GM04503 (cell line): ENCODE results near the gene SHFL.

ENCODE experiments used
- DNase-seq: peaks from one replicate; pipeline ENCODE4 v3.0.0-alpha.2; 2012; ENCODE audit warnings: low read depth

The SHFL gene

GRCh38 chr19:10087296-10088061, 1.4 kb downstream of the SHFL start:
- no peak for DNase-seq

DNA sequence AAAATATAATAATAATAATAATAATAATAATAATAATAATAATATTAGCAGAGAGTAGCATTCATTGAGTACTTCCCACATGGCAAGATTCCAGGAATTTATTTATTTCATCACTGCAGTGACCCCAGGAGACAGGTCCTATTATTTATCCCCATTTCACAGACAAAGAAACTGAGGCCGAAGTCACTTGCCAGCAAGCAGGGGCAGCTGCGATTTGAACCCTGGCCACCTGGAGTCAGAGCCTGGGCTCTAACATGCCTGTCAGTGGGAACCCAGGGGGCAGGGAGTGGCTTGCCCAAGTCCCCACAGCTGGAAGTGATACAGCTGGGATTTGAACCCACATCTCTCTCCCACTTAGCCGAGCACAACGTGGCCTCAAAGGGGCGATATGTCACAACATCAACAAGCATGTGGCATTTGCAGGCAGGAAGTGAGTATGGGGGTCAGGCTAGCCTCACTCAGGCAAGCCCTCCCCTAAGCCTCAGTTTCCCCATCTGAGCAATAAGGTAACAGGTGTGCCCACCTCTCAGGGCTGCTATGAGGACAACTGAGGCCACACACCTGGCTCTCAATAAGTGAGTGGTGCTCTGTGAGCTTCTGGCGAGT, 2.9 kb downstream of the SHFL start:
- DNase-seq = no peak

DNA sequence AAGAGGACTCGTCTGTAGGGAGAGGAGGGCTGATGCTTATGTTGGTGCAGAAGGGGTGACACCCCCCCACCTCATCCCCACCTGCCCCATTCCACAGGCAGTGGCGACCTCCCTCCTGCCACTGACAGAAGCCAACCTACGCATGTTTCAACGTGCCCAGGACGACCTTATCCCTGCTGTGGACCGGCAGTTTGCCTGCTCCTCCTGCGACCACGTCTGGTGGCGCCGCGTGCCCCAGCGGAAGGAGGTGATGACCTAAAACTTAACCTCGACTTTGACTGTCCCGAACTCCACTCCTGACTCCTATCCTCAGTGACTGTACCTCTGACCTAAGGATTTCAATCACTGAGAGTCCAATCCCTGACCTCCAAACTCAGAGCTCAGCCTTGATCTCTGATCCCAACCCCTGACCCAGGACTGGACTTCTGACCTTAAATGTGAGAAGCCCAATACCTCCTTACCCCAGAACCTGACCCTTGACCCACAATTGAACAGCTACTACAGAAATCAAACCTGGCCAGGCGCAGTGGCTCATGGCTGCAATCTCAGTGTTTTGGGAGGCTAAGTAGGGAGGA, 3.8 kb downstream of the SHFL start:
- no peak for DNase-seq

DNA sequence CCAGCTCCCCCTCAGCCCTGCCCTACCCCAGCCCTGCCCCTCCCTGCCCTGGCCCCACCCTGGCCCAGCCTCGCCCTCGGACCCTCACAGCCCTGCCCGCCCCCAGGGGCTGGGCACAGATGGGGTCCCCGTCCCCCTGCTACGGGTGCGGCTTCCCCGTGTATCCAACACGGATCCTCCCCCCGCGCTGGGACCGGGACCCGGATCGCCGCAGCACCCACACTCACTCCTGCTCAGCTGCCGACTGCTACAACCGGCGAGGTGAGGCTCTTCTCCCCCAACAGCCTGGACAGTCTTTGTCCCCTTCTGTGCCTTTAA, 5.2 kb downstream of the SHFL start:
- no peak for DNase-seq

DNA sequence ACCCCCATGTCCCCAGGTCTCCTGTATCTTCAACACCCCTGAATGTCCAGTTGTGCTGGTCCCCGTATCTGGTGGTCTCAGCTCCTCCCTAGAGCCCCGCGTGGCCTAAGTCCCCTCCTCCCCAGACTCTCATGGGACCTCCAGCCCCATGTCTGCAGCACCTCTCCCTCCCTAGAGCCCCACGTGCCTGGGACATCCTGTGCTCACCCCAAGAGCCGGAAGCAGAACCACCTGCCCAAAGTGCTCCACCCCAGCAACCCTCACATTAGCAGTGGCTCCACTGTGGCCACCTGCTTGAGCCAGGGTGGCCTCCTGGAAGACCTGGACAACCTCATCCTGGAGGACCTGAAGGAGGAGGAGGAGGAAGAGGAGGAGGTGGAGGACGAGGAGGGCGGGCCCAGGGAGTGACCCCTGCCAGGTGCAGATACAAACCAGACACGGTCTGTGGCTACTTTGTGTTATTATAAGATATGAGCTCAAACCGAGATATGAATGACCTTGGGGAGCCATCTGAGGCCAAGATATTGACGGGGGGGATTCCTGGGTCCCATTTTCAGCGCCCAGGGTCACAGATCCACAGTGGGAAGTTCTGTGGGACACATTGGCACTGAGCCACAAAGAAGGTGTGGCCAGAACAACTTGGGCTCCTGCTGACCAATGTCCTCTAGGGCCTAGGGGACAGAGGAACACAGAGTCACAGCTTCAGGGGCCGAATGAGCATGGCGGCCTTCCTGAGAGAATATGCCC, 6.0 kb downstream of the SHFL start:
- DNase-seq = no peak

- DNase-seq = no peak
These were observed 6.7 kb downstream of the SHFL start for GRCh38 chr19:10092648-10093294.

GRCh38 chr19:10093295-10094186, 7.4 kb downstream of the SHFL start:
- no peak for DNase-seq

DNA sequence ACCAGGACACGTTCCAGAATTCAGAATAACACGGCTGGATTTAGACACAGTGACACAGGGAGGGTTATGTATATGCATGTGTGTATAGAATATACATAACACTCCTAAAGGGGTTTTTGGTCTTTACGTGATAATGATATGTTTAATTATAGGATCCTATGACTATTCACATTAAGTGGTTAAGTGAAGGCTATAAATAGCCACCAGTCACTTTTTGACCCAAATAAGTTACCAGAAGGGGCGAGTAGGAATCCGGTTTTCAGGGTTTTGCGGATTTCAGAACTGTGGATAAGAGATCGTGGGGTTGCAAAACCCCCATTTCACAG, 9.5 kb downstream of the SHFL start:
- no peak for DNase-seq

DNA sequence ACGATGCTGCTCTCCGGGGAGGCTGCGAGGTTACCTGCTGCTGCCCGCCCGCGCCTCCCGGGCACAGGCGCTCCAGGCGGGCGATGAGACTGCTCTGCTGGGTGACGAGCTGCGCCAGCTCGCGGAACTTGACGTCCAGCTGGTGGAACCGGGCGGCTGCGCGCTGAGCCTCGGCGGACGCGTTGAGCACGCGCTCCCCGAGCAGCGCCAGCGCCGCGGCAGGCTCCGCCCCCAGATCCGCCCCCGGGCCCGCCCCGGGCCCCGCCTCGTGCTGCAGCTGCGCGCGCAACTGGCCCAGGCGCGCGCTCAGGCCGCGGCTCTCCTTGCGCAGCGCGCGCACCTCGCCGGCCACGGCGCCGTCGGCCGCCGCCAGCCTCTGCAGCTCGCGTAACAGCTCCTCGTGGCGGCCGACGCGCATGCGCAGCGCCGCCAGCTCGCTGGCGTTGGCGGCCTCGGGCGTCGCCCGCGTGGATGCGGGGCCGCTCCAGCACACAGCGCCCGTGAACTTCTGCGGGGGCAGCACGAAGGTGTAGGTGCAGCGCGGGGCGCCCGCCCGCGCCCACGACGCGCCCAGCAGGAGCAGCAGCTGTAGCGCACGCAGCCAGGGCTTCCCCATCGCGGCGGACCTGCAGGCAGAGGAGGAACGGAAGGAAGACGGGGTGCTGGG, 10.0 kb downstream of the SHFL start:
- DNase-seq = no peak

DNA sequence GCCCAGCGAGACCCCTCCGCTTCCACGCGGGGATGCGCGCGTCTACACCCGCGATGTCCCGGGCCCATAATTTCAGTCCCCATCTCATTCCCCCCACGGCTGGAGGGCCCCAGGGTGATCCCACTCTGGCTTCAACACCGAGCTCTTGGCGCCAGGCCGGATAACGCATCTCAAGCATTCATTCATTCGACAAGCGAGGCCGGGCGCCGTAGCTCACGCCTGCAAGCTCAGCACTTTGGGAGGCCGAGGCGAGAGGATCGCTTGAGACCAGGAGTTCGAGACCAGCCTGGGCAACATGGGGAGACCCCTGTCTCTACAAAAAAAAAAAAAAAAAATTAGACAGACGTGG, 10.5 kb downstream of the SHFL start:
- DNase-seq = no peak

DNA sequence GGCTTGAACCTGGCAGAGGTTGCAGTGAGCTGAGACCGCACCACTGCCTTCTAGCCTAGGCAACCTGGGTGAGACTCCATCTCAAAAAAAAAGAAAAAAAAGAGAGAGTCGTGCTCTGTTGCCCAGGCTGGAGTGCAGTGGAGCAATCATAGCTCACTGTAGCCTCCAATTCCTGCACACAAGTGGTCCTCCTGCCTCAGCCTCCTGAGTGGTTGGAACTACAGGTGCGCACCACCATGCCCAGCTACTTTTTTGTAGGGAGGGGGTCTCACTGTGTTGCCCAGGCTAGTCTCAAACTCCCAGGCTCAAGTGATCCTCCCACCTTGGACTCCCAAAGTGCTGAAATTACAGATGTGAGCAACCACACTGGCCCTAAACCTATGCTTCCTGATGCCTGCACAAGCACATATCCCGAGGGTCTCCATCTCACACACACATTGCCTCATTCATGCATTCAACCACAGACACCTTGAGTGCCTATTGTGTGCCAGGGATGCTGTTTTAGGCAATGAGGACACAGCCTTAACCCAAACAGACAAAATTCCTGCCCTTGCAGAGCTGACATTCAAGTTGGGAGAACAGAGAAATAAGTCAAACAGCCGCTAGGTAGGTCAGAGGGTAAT, 14.2 kb downstream of the SHFL start:
- no peak for DNase-seq

GRCh38 chr19:10102787-10103236, 16.7 kb downstream of the SHFL start:
- no peak for DNase-seq

- DNase-seq = no peak
These were observed 18.0 kb downstream of the SHFL start for GRCh38 chr19:10104130-10104513.

DNA sequence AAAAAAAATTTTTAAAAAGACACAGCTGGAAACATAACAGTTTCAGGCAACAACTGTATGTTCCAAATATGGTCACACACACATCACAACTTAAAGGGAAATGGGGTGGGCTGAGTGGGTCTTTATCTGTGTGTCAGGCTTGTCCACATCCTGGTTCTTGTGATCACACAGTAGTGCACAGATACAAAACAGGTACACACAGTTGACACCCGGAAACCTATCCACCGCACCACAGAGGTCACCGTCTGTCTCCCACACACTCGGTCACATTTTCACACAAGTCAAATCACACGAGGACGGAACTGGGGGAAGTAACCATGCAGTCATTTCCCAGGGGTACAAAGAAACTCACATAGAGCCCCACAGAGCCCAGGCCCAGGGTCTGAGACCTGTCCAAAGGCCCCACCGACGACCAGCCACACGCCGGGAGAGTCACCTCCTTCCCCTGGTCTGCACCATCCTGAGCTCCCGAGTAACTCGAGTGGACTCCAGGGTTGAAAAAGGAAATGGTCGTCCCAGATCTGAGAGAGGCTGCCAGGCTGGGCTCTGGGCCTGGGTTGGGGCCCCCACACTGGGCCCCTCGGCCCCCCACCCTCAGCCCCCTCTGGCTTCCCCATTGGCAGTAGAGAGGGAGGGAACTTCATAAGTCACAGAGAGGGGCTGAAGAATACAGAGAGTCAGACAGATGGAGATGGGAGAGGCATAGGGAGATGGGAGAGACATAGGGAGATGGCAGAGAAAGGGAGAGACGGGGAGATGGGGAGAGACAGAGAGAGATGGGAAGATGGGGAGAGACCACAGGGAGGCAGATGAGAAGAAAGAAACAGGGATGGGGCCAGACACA, 18.8 kb downstream of the SHFL start:
- DNase-seq = no peak

DNA sequence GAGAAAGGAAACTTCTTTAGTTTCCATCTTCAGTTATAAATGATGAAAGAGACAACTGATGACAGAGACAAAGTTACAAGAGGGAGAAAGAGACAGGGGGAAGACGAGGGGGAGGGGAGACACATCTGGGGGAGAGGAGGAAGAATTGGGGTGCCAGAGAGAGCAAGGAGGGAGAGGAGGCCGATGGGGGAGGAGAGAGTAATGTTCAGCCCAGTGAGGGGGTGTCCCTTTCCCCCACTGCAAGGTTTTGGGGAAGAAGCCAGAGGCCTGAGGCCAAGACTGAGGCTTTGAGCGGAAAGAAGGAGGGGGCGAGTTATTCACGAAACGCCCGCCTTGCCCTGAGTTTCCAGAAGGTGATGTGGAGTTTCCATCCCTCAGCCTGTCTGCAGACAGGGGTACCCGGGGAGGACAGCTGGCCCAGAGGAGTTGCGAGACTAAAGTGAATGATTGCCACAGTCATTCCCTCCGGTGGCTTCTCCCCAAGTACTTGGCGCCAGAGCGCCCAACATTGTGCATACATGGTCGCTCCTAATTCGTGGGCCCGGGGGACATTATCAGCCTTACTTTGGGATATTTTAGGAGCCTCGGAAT, 19.5 kb downstream of the SHFL start:
- no peak for DNase-seq

- DNase-seq = peak; percentile 78
These were observed 20.2 kb downstream of the SHFL start, which contains the start of gene PPAN for GRCh38 chr19:10106100-10106936. Gene PPAN, plus strand, starts transcription at chr19:10106362. Its CDS starts 33 bp downstream, at chr19:10106395.

DNA sequence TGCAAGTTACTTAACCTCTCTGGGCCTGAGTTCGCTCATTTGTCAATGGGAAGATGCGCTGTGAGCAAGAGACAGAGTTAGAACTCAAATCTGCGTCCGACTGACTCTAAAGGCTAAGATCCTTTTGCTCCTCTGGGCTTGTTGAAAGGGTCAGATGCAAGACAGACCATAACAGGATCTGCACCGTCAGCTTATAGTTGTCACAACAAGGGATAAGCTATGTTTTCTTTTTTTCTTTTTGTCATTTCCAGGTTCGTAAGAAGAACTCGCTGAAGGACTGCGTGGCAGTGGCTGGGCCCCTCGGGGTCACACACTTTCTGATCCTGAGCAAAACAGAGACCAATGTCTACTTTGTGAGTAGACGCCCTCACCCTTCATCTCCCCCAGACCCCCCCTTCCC, 21.1 kb downstream of the SHFL start:
- no peak for DNase-seq

- no peak for DNase-seq
These were observed 21.8 kb downstream of the SHFL start for GRCh38 chr19:10107817-10108367.
